ENCODE measurements around the gene CYFIP2. TPM values are rescaled to one million over a fixed set of nuclear protein-coding genes. Genes with fewer than 3 reads are reported as not detected.

CYFIP2 gene
- total RNA-seq, 1 donor from 2014 or later, result 96.8 TPM

- Histone ChIP-seq H3K79me2 (ENCODE audit: insufficient read depth, low read length) (no peaks in the 10 kb centered on the region), H3K27me3 (ENCODE audit: insufficient read depth, low read length) (no peaks in the 10 kb centered on the region), H3K9me3 (ENCODE audit: insufficient read depth, low read depth, low read length) (no peaks in the 10 kb centered on the region), H3K9ac (ENCODE audit: low read length) (no peak overlapping the region), H3K4me1 (ENCODE audit: insufficient read depth, low read length) (no peaks in the 10 kb centered on the region), H4K20me1 (ENCODE audit: insufficient read depth, low read length) (no peaks in the 10 kb centered on the region), H3K4me3 (ENCODE audit: insufficient read depth, low read depth, low read length) (no peak overlapping the region), H3K4me2 (ENCODE audit: low read length) (no peak overlapping the region), H2AFZ (ENCODE audit: low read depth, low read length) (no peak overlapping the region), H3K36me3 (ENCODE audit: insufficient read depth, low read length) (no peaks in the 10 kb centered on the region), H3K27ac (ENCODE audit: low read depth, low read length) (no peak overlapping the region)
- no peak overlapping the region for H3K4me3 Mint-ChIP-seq (ENCODE audit: unreplicated experiment)
- TF ChIP-seq EZH2 (IDR thresholded peaks at IDR 0.05; ENCODE audit: insufficient read depth, low read length), result no peak
- TF ChIP-seq CTCF (IDR thresholded peaks at IDR 0.05; ENCODE audit: insufficient read depth, low read depth, low read length), result no peak
- FAIRE-seq (no peak), DNase-seq (ENCODE audit: low read depth) (no peak)
- no peaks in the 10 kb centered on the region for H3K4me1 Mint-ChIP-seq (ENCODE audit: low read depth, unreplicated experiment)
- peaks cover 17% of the 10 kb centered on the region for H3K36me3 Mint-ChIP-seq (ENCODE audit: low read depth, unreplicated experiment)
- no peaks in the 10 kb centered on the region for H3K27me3 Mint-ChIP-seq (ENCODE audit: low read depth, unreplicated experiment)
- peaks cover 7% of the 10 kb centered on the region for H3K9me3 Mint-ChIP-seq (ENCODE audit: unreplicated experiment)
- H3K27ac Mint-ChIP-seq (ENCODE audit: unreplicated experiment), result no peak overlapping the region
Measured at GRCh38 chr5:157303667-157304327, 37.9 kb downstream of the CYFIP2 start.

- no peak for TF ChIP-seq CTCF (IDR thresholded peaks at IDR 0.05; ENCODE audit: insufficient read depth, low read depth, low read length)
- TF ChIP-seq EZH2 (IDR thresholded peaks at IDR 0.05; ENCODE audit: insufficient read depth, low read length), result no peak
- H3K27ac Mint-ChIP-seq (ENCODE audit: unreplicated experiment), result no peak overlapping the region
Measured at GRCh38 chr5:157306081-157306480, 40.2 kb downstream of the CYFIP2 start.

More at GRCh38 chr5:157306081-157306480, 40.2 kb downstream of the CYFIP2 start:
- no peaks in the 10 kb centered on the region for H3K4me1 ChIP-seq (ENCODE audit: insufficient read depth, low read length)
- H3K36me3 ChIP-seq (ENCODE audit: insufficient read depth, low read length), result no peaks in the 10 kb centered on the region
- H2AFZ ChIP-seq (ENCODE audit: low read depth, low read length), result no peak overlapping the region
- no peak overlapping the region for H3K9ac ChIP-seq (ENCODE audit: low read length)
- Mint-ChIP-seq H3K36me3 (ENCODE audit: low read depth, unreplicated experiment) (peaks cover 19% of the 10 kb centered on the region), H3K4me3 (ENCODE audit: unreplicated experiment) (no peak overlapping the region), H3K4me1 (ENCODE audit: low read depth, unreplicated experiment) (peaks cover 4% of the 10 kb centered on the region), H3K9me3 (ENCODE audit: unreplicated experiment) (peaks cover 2% of the 10 kb centered on the region), H3K27me3 (ENCODE audit: low read depth, unreplicated experiment) (no peaks in the 10 kb centered on the region)
- H3K4me2 ChIP-seq (ENCODE audit: low read length), result no peak overlapping the region
- H3K4me3 ChIP-seq (ENCODE audit: insufficient read depth, low read depth, low read length), result no peak overlapping the region
- H3K27ac ChIP-seq (ENCODE audit: low read depth, low read length), result no peak overlapping the region
- no peaks in the 10 kb centered on the region for H3K9me3 ChIP-seq (ENCODE audit: insufficient read depth, low read depth, low read length)
- DNase-seq (ENCODE audit: low read depth) (no peak), FAIRE-seq (no peak)
- H3K79me2 ChIP-seq (ENCODE audit: insufficient read depth, low read length), result no peaks in the 10 kb centered on the region
- no peaks in the 10 kb centered on the region for H3K27me3 ChIP-seq (ENCODE audit: insufficient read depth, low read length)
- H4K20me1 ChIP-seq (ENCODE audit: insufficient read depth, low read length), result no peaks in the 10 kb centered on the region
